Lower leg skin (tissue), 3 donors: ENCODE measurements around the gene BPIFA2.

Experiments
- POLR2A ChIP-seq, 2 donors: fragments of 450-650 bp; IDR thresholded peaks; one replicate each; pipeline ENCODE4 v1.6.1; 2016 to 2017; ENCODE audit warnings: antibody characterized with exemption in 2 of 2, mild to moderate bottlenecking in 1 of 2, moderate library complexity in 1 of 2
- TF ChIP-seq, protein P1 (sequence below), 3 donors: fragments of 450-650 bp; IDR thresholded peaks; one replicate each; pipeline ENCODE4 v1.5.1; 2016; ENCODE audit warnings: antibody characterized with exemption in 3 of 3, mild to moderate bottlenecking in 3 of 3, moderate library complexity in 2 of 3

DNA sequence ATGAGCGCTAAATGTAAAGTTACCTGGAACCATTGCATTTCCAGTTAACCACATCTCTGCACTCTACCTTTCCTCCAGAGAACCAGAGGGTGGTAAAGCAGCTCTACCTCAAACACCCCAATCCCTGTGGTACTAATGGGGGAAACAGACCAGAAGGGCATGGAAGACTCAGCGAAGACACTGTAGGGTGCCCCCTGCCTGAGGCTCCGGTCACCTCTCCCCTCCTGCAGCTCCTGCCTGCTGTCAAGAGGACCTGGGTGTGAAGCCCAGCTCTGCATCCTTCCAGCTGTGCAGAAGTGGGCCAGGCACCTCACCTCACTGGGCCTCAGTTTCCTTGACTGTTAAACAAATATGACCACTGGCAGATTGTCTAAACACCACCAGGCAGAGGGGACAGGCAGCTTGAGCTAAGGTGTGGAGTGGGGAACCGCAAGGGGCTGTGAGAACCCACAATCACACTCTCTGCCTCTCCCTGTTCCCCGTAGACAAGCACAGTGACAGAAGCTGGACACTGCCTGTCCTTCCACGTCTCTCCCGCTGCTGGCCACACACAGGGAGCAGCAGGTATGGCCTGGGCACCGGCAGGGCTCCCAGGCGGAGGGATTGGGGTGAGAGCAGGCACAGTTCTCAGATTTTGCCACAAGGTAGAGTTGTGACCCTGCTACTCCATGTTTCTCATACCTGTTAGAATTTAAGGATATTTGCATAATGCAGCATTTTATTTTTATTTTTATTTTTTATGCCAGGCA is 9.1 kb upstream of the BPIFA2 start:
- TF ChIP-seq, protein P1, sequence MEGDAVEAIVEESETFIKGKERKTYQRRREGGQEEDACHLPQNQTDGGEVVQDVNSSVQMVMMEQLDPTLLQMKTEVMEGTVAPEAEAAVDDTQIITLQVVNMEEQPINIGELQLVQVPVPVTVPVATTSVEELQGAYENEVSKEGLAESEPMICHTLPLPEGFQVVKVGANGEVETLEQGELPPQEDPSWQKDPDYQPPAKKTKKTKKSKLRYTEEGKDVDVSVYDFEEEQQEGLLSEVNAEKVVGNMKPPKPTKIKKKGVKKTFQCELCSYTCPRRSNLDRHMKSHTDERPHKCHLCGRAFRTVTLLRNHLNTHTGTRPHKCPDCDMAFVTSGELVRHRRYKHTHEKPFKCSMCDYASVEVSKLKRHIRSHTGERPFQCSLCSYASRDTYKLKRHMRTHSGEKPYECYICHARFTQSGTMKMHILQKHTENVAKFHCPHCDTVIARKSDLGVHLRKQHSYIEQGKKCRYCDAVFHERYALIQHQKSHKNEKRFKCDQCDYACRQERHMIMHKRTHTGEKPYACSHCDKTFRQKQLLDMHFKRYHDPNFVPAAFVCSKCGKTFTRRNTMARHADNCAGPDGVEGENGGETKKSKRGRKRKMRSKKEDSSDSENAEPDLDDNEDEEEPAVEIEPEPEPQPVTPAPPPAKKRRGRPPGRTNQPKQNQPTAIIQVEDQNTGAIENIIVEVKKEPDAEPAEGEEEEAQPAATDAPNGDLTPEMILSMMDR (IDR thresholded peaks at IDR 0.05) = no peak
- TF ChIP-seq POLR2A (IDR thresholded peaks at IDR 0.05) = no peak
